ENCODE measurements around the gene C15orf39.
"Not testable (repeated sequence)": the region's sequence is repeated elsewhere in the genome, so short reads cannot be mapped to it uniquely, and the experiment has no call there.

The C15orf39 gene

GRCh38 chr15:75214293-75215096 lies 12.8 kb downstream of the C15orf39 start:
- no peak overlapping the region for H3K27ac ChIP-seq

GRCh38 chr15:75215107-75216004 lies 13.7 kb downstream of the C15orf39 start:
- no peak overlapping the region for H3K27ac ChIP-seq
- TF ChIP-seq CTCF (IDR thresholded peaks at IDR 0.05), result no peak

More at GRCh38 chr15:75214293-75215096, 12.8 kb downstream of the C15orf39 start:
- TF ChIP-seq CTCF (IDR thresholded peaks at IDR 0.05) (no peak), ZFX (IDR thresholded peaks at IDR 0.05; ENCODE audit: borderline replicate concordance) (no peak)

GRCh38 chr15:75217012-75217411 lies 15.3 kb downstream of the C15orf39 start:
- TF ChIP-seq CTCF (IDR thresholded peaks at IDR 0.05), result no peak
- H3K27ac ChIP-seq, result no peak overlapping the region

GRCh38 chr15:75217574-75217973 lies 15.9 kb downstream of the C15orf39 start:
- not testable (repeated sequence) for H3K27ac ChIP-seq

GRCh38 chr15:75219507-75219929 lies 17.8 kb downstream of the C15orf39 start:
- not testable (repeated sequence) for H3K27ac ChIP-seq

GRCh38 chr15:75223688-75224087 lies 22.0 kb downstream of the C15orf39 start:
- TF ChIP-seq CTCF (IDR thresholded peaks at IDR 0.05), result no peak
- no peak for TF ChIP-seq ZFX (IDR thresholded peaks at IDR 0.05; ENCODE audit: borderline replicate concordance)
- H3K27ac ChIP-seq, result no peak overlapping the region

GRCh38 chr15:75224281-75224680 lies 22.6 kb downstream of the C15orf39 start:
- no peak for TF ChIP-seq ZFX (IDR thresholded peaks at IDR 0.05; ENCODE audit: borderline replicate concordance)
- TF ChIP-seq CTCF (IDR thresholded peaks at IDR 0.05), result no peak
- H3K27ac ChIP-seq, result no peak overlapping the region

GRCh38 chr15:75225102-75225836 lies 23.6 kb downstream of the C15orf39 start:
- H3K27ac ChIP-seq, result not testable (repeated sequence)
